CD4-positive, alpha-beta T cell treated with Interferon gamma for 1 hour (primary cell): ENCODE results near the gene EPB41L1.

Source experiments
- DNase-seq: peaks from one replicate; pipeline ENCODE4 v3.0.0-alpha.2; 2020

EPB41L1 gene

GRCh38 chr20:36266189-36266588 lies 111.6 kb downstream of the EPB41L1 start:
- DNase-seq = no peak

GRCh38 chr20:36267605-36268381 lies 113.3 kb downstream of the EPB41L1 start:
- DNase-seq = no peak

GRCh38 chr20:36268440-36269342 lies 114.2 kb downstream of the EPB41L1 start:
- no peak for DNase-seq

GRCh38 chr20:36269507-36269906 lies 115.0 kb downstream of the EPB41L1 start:
- no peak for DNase-seq

GRCh38 chr20:36270744-36271638 lies 116.5 kb downstream of the EPB41L1 start:
- no peak for DNase-seq

- no peak for DNase-seq
Measured at GRCh38 chr20:36271639-36272546, 117.4 kb downstream of the EPB41L1 start.

- DNase-seq = no peak
Measured at GRCh38 chr20:36272547-36273220, 118.1 kb downstream of the EPB41L1 start.

GRCh38 chr20:36273414-36274180 lies 119.1 kb downstream of the EPB41L1 start:
- no peak for DNase-seq

GRCh38 chr20:36274181-36274841 lies 119.8 kb downstream of the EPB41L1 start:
- no peak for DNase-seq

- no peak for DNase-seq
Measured at GRCh38 chr20:36275011-36275410, 120.5 kb downstream of the EPB41L1 start.

GRCh38 chr20:36275441-36276189 lies 121.1 kb downstream of the EPB41L1 start:
- DNase-seq = no peak

- no peak for DNase-seq
Measured at GRCh38 chr20:36277546-36277945, 123.0 kb downstream of the EPB41L1 start.

GRCh38 chr20:36279362-36279761 lies 124.8 kb downstream of the EPB41L1 start:
- no peak for DNase-seq

GRCh38 chr20:36279776-36280175 lies 125.2 kb downstream of the EPB41L1 start:
- DNase-seq = no peak

GRCh38 chr20:36281785-36282380 lies 127.3 kb downstream of the EPB41L1 start:
- no peak for DNase-seq
